Erythroblast (primary cell): ENCODE measurements around the gene ST6GALNAC3.

ENCODE experiments used
- GATA1 ChIP-seq: IDR thresholded peaks from 2 replicates; pipeline ENCODE4 v1.6.1; 2011; ENCODE audit warnings: low read depth, mild to moderate bottlenecking, control low read depth, low read length, moderate library complexity
- POLR2A ChIP-seq: IDR thresholded peaks from 2 replicates; pipeline ENCODE4 v1.6.1; 2011; ENCODE audit warnings: mild to moderate bottlenecking, low read length

- no peak for TF ChIP-seq POLR2A
- TF ChIP-seq GATA1: no peak
These were observed 548.4 kb downstream of the ST6GALNAC3 start for GRCh38 chr1:76622774-76623528.
